Liver (tissue), 9 donors: Measurements from ENCODE around the gene PSME3IP1. TPM values are rescaled to one million over a fixed set of nuclear protein-coding genes. Genes with fewer than 3 reads are reported as not detected.
A peak's percentile ranks its signal among the peaks of the same experiment; 100 is the strongest.

ENCODE experiments used
- DNase-seq: peaks from one replicate; pipeline ENCODE4 v3.0.0-alpha.2; 2017; ENCODE audit warnings: low spot score
- H3K27ac ChIP-seq, 2 donors: one replicate each; pipeline ENCODE4 v1.7.0; 2013; ENCODE audit warnings: inconsistent platforms in 2 of 2, low read length in 2 of 2, control low read depth in 1 of 2, low read depth in 1 of 2, mild to moderate bottlenecking in 1 of 2
- H3K27me3 ChIP-seq, 4 donors: one replicate each; pipeline versions ENCODE4 v1.6.1 to v1.7.0; 2013; ENCODE audit warnings: low read length in 3 of 4, inconsistent platforms in 1 of 4, mild to moderate bottlenecking in 1 of 4, moderate library complexity in 1 of 4; ENCODE audit not compliant: control insufficient read depth in 4 of 4, insufficient read depth in 4 of 4
- H3K36me3 ChIP-seq, 4 donors: one replicate each; pipeline versions ENCODE4 v1.6.1 to v1.7.0; 2013; ENCODE audit warnings: low read length in 3 of 4, mild to moderate bottlenecking in 3 of 4, low read depth in 1 of 4, moderate library complexity in 1 of 4; ENCODE audit not compliant: control insufficient read depth in 4 of 4, insufficient read depth in 3 of 4
- H3K4me1 ChIP-seq, 4 donors: one replicate each; pipeline versions ENCODE4 v1.6.1 to v1.7.0; 2013; ENCODE audit warnings: low read length in 3 of 4, mild to moderate bottlenecking in 3 of 4, moderate library complexity in 1 of 4; ENCODE audit not compliant: control insufficient read depth in 4 of 4, insufficient read depth in 4 of 4
- H3K4me3 ChIP-seq, 3 donors: one replicate each; pipeline versions ENCODE4 v1.6.1 to v1.7.0; 2013; ENCODE audit warnings: low read length in 3 of 3, control low read depth in 1 of 3, low read depth in 1 of 3, mild to moderate bottlenecking in 1 of 3
- H3K9ac ChIP-seq, 2 donors: one replicate each; pipeline ENCODE4 v1.7.0; 2013; ENCODE audit warnings: low read length in 2 of 2, mild to moderate bottlenecking in 2 of 2, moderate library complexity in 2 of 2, control low read depth in 1 of 2, low read depth in 1 of 2
- H3K9me3 ChIP-seq, 4 donors: one replicate each; pipeline versions ENCODE4 v1.6.1 to v1.7.0; 2013; ENCODE audit warnings: low read length in 3 of 4; ENCODE audit not compliant: control insufficient read depth in 4 of 4
- EGR1 ChIP-seq, 2 donors: IDR thresholded peaks; 2 replicates each; pipeline ENCODE4 v1.6.1; 2016 to 2018; ENCODE audit warnings: antibody characterized with exemption in 2 of 2, low read depth in 2 of 2
- GABPA ChIP-seq, 2 donors: IDR thresholded peaks in 1 of 2; conservative IDR thresholded peaks in 1 of 2; 2 replicates each; pipeline ENCODE4 v1.6.1; 2016; ENCODE audit warnings: antibody characterized with exemption in 2 of 2, mild to moderate bottlenecking in 1 of 2, moderate library complexity in 1 of 2
- HNF4A ChIP-seq, 2 donors: conservative IDR thresholded peaks; 2 replicates each; pipeline ENCODE4 v1.6.1; 2016; ENCODE audit warnings: antibody characterized with exemption in 2 of 2, mild to moderate bottlenecking in 2 of 2
- JUND ChIP-seq, 2 donors: IDR thresholded peaks; 2 replicates each; pipeline ENCODE4 v1.6.1; 2016; ENCODE audit warnings: antibody characterized with exemption in 2 of 2
- NR2F2 ChIP-seq: IDR thresholded peaks from 2 replicates; pipeline ENCODE4 v1.6.1; 2016; ENCODE audit warnings: antibody characterized with exemption
- RAD21 ChIP-seq, 2 donors: IDR thresholded peaks; 2 replicates each; pipeline ENCODE4 v1.6.1; 2016; ENCODE audit warnings: antibody characterized with exemption in 2 of 2, mild to moderate bottlenecking in 2 of 2
- REST ChIP-seq: IDR thresholded peaks from 2 replicates; pipeline ENCODE4 v1.6.1; 2016; ENCODE audit warnings: antibody characterized with exemption, mild to moderate bottlenecking
- RXRA ChIP-seq, 2 donors: IDR thresholded peaks; 2 replicates each; pipeline ENCODE4 v1.6.1; 2017 to 2018; ENCODE audit warnings: antibody characterized with exemption in 2 of 2, mild to moderate bottlenecking in 1 of 2
- TAF1 ChIP-seq: conservative IDR thresholded peaks from 2 replicates; pipeline ENCODE4 v1.6.1; 2016; ENCODE audit warnings: antibody characterized with exemption, mild to moderate bottlenecking
- YY1 ChIP-seq: IDR thresholded peaks from 2 replicates; pipeline ENCODE4 v1.6.1; 2016; ENCODE audit warnings: antibody characterized with exemption, mild to moderate bottlenecking
- ZBTB33 ChIP-seq: IDR thresholded peaks from 2 replicates; pipeline ENCODE4 v1.6.1; 2016; ENCODE audit warnings: antibody characterized with exemption
- WGBS: extraction: QIAGEN DNeasy Blood & Tissue Kit; methylation state at CpG from one replicate; pipeline ENCODE4 v1.1.7; 2013; 5-methylcytosine and 5-hydroxymethylcytosine counted together
- polyA plus RNA-seq, 2 donors: library from polyadenylated mRNA; stranded (reverse) in 1 of 2; unstranded in 1 of 2; fragments of 200-250 nt in 1 of 2; fragments of >200 nt in 1 of 2; fragmentation: Nextera tagmentation in 1 of 2; extraction: Ambion mirVana in 1 of 2; gene quantifications; one replicate each; pipeline versions ENCODE4 v1.2.1 to v1.2.3, GENCODE V29; 2013 to 2015
- total RNA-seq, 2 donors: library from RNA; depleted of rRNA; stranded (reverse); fragments of >200 nt; gene quantifications; one replicate each; pipeline ENCODE4 v1.2.3, GENCODE V29; 2014
- donor health status: healthy.
- donor health status: healthy.
- donor health status: healthy.
- donor health status: healthy.
- donor health status: healthy.

PSME3IP1 gene
- total and polyA plus RNA-seq, 4 donors = 25.0 to 34.7 (median 25.8) TPM

GRCh38 chr16:57106767-57107166 is 79.1 kb downstream of the PSME3IP1 start:
- DNase-seq = no peak
- Histone ChIP-seq H3K9ac (no peak overlapping the region), H3K27ac (no peak overlapping the region), H3K36me3 (no peaks in the 10 kb centered on the region), H3K9me3 (no peaks in the 10 kb centered on the region), H3K4me3 (no peak overlapping the region), H3K27me3 (no peaks in the 10 kb centered on the region), H3K4me1 (no peaks in the 10 kb centered on the region)
- WGBS = 93% methylated on average over 2 of the region's 2 CpGs
- TF ChIP-seq REST (no peak), NR2F2 (peak; percentile 68)

GRCh38 chr16:57105184-57105583 is 80.7 kb downstream of the PSME3IP1 start:
- Histone ChIP-seq H3K4me3 (no peak overlapping the region), H3K4me1 (no peaks in the 10 kb centered on the region), H3K36me3 (no peaks in the 10 kb centered on the region), H3K27ac (no peak overlapping the region), H3K9me3 (no peaks in the 10 kb centered on the region), H3K9ac (no peak overlapping the region), H3K27me3 (no peaks in the 10 kb centered on the region)
- TF ChIP-seq TAF1 (no peak), RAD21 (IDR thresholded peaks at IDR 0.05) (no peak), ZBTB33 (no peak), REST (no peak), EGR1 (IDR thresholded peaks at IDR 0.05; ENCODE audit: low read depth in 2 of 2) (no peak), GABPA (IDR thresholded peaks at IDR 0.05 in 1 of 2, conservative IDR thresholded peaks at IDR 0.05 in 1 of 2) (no peak), JUND (IDR thresholded peaks at IDR 0.05) (no peak), RXRA (IDR thresholded peaks at IDR 0.05) (no peak), YY1 (no peak), HNF4A (conservative IDR thresholded peaks at IDR 0.05) (no peak)
- 86% methylated on average over 7 of the region's 7 CpGs for WGBS
- DNase-seq = no peak
